NCI-H1930 (cell line): Measurements from ENCODE around the gene IL2RG.
A peak's percentile ranks its signal among the peaks of the same experiment; 100 is the strongest.

Experiments
- DNase-seq, 2 experiments: peaks; one replicate each; lab custom pipeline; 2025; lab: John Stamatoyannopoulos, UW

IL2RG gene

GRCh38 chrX:71111141-71111843 lies at the start of gene IL2RG:
Gene IL2RG, minus strand, starts transcription at chrX:71111577. Its CDS starts 38 bp downstream, at chrX:71111539.
- DNase-seq: no peak

GRCh38 chrX:71160475-71160874 lies 49.1 kb upstream of the IL2RG start:
- DNase-seq: no peak

- DNase-seq: no peak
Measured at GRCh38 chrX:71159335-71159734, 48.0 kb upstream of the IL2RG start.

- no peak for DNase-seq
Measured at GRCh38 chrX:71158603-71159002, 47.2 kb upstream of the IL2RG start.

GRCh38 chrX:71154641-71155040 lies 43.3 kb upstream of the IL2RG start:
- DNase-seq: no peak

GRCh38 chrX:71154196-71154595 lies 42.8 kb upstream of the IL2RG start:
- DNase-seq: no peak

- no peak for DNase-seq
Measured at GRCh38 chrX:71151366-71151765, 40.0 kb upstream of the IL2RG start.

GRCh38 chrX:71148278-71148663 lies 36.9 kb upstream of the IL2RG start:
- no peak for DNase-seq

GRCh38 chrX:71147496-71148277 lies 36.3 kb upstream of the IL2RG start:
- DNase-seq: no peak

- DNase-seq: no peak
Measured at GRCh38 chrX:71144651-71145050, 33.3 kb upstream of the IL2RG start, which contains the start of gene NLGN3. Gene NLGN3, plus strand, starts transcription at chrX:71144841. Its CDS starts 2,909 bp downstream, at chrX:71147750.

- DNase-seq: no peak
Measured at GRCh38 chrX:71143508-71143907, 32.1 kb upstream of the IL2RG start.

- DNase-seq: no peak
Measured at GRCh38 chrX:71140440-71140839, 29.1 kb upstream of the IL2RG start.

GRCh38 chrX:71131510-71131909 lies 20.1 kb upstream of the IL2RG start:
- no peak for DNase-seq

- no peak for DNase-seq
Measured at GRCh38 chrX:71128915-71129765, 17.8 kb upstream of the IL2RG start.

GRCh38 chrX:71128166-71128833 lies 16.9 kb upstream of the IL2RG start:
- no peak for DNase-seq

- DNase-seq: no peak
Measured at GRCh38 chrX:71118985-71119535, 7.7 kb upstream of the IL2RG start.

- DNase-seq: peak; percentile 1 to 3
Measured at GRCh38 chrX:71118032-71118984, 6.9 kb upstream of the IL2RG start, which contains the start of gene MED12. Gene MED12, plus strand, starts transcription at chrX:71118596. Its CDS starts 159 bp downstream, at chrX:71118755.

- DNase-seq: no peak
Measured at GRCh38 chrX:71117358-71117757, 6.0 kb upstream of the IL2RG start.

GRCh38 chrX:71111921-71112431 lies 599 bp upstream of the IL2RG start:
- no peak for DNase-seq

GRCh38 chrX:71109051-71109450 lies 2.3 kb downstream of the IL2RG start:
- no peak for DNase-seq
